ENCODE data around the gene GHR. TPM values are rescaled to one million over a fixed set of nuclear protein-coding genes. Genes with fewer than 3 reads are reported as not detected.

GHR gene
- polyA plus RNA-seq (2011; rRNA removed) (0.90 and 1.6 TPM in 2 replicates), polyA minus RNA-seq (2011; rRNA and poly(A)+ RNA removed) (1.1 and 1.3 TPM in 2 replicates)

DNA sequence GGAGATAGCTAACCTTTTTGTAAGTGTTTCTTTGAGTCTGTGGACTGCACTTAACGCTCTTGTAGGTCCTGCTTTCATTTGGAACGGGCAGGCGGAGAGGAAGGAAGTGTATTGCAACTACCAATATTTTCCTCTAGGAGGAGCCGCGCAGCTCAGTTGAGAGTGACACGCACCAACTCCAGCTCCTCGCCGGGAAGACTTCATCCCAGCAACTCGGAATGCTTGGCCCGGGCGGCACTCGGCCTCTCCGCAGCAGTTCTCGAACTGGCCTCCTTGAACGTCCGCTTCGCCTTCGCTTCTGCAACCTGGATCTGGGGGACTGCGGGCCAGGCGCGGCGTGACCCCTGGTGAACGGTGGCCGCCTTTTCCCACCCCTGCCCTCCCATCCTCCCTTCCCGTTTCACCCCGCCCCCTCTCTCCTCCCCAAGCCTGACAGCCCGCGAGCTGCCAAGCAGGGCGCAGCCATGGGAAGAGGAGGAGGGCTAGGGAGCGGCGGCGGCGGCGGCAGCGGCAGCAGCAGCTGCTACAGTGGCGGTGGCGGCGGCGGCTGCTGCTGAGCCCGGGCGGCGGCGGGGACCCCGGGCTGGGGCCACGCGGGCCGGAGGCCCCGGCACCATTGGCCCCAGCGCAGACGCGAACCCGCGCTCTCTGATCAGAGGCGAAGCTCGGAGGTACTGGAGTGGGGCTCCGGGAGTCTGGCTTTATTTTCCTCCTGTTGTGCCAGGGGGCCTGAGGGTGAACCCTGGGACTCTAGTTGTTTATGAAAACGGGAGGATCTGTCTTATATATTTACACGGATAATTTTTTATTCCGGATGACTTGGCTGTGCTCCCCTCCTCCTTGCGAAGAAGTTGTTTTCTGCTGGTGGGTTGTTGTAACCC is at the start of gene GHR:
TSS of gene GHR (plus strand) at position 155 of the 881 bp plus-strand sequence. CDS start 142,436 bp downstream, outside the sequence.
- no peaks in the 10 kb centered on the region for H3K36me3 ChIP-seq (ENCODE audit: control insufficient read depth, insufficient read depth, low read length)
- ChIA-PET POLR2A (interaction anchor here (0.7 kb wide), 1 partner anchor 94 kb away, joined by 6 read pairs; no protein-coding TSS in a partner anchor), CTCF (interaction anchor here (0.6 to 2.8 kb wide), 13 partner anchors 12 to 1024 kb away, joined by 3 to 15 read pairs (median 4); no protein-coding TSS in a partner anchor)
- H3K27me3 ChIP-seq (ENCODE audit: control insufficient read depth, insufficient read depth, low read length): peaks cover 3% of the 10 kb centered on the region
- TF ChIP-seq, protein P1, sequence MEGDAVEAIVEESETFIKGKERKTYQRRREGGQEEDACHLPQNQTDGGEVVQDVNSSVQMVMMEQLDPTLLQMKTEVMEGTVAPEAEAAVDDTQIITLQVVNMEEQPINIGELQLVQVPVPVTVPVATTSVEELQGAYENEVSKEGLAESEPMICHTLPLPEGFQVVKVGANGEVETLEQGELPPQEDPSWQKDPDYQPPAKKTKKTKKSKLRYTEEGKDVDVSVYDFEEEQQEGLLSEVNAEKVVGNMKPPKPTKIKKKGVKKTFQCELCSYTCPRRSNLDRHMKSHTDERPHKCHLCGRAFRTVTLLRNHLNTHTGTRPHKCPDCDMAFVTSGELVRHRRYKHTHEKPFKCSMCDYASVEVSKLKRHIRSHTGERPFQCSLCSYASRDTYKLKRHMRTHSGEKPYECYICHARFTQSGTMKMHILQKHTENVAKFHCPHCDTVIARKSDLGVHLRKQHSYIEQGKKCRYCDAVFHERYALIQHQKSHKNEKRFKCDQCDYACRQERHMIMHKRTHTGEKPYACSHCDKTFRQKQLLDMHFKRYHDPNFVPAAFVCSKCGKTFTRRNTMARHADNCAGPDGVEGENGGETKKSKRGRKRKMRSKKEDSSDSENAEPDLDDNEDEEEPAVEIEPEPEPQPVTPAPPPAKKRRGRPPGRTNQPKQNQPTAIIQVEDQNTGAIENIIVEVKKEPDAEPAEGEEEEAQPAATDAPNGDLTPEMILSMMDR (IDR thresholded peaks at IDR 0.05; ENCODE audit: insufficient read depth, low read depth, low read length): peak; percentile 84
- H3K4me3 ChIP-seq (ENCODE audit: low read depth, low read length): peak within 1 kb of the TSS; percentile 66
- DNase-seq (ENCODE audit: low read depth): peak; percentile 43

DNA sequence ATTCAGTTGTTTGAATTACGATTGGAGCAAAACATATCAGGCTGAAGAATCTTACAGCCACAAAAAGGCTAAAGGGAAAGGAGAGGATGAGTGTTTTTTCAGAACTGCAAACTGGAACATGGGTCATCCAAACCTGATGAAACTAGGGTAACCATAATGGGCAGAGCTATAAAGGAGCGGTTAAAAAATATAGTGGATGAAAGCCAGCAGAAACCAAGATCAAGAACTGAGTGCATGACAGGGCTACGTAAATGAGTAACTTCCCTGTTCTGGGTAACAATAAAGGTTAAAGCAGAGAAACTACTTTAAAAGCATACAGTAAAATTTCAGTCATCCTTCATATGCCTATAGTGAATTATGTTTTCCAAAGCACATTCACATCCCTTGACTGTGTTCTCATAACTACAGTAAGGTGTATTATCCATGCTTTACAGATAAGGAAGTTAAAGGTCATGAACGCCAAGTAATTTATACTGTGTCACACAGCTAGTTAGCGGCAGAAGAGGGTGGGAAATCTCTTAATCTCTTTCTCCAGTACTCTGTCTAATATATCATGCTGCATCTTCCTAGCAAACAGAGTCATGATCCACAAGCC is 48.5 kb upstream of the GHR start:
- ChIA-PET POLR2A (no interaction called here), CTCF (no interaction called here)
- Histone ChIP-seq H3K4me3 (ENCODE audit: low read depth, low read length) (no peak overlapping the region), H3K27me3 (ENCODE audit: control insufficient read depth, insufficient read depth, low read length) (no peaks in the 10 kb centered on the region), H3K36me3 (ENCODE audit: control insufficient read depth, insufficient read depth, low read length) (no peaks in the 10 kb centered on the region)
- TF ChIP-seq, protein P1 (IDR thresholded peaks at IDR 0.05; ENCODE audit: insufficient read depth, low read depth, low read length): no peak
- no peak for DNase-seq (ENCODE audit: low read depth)

DNA sequence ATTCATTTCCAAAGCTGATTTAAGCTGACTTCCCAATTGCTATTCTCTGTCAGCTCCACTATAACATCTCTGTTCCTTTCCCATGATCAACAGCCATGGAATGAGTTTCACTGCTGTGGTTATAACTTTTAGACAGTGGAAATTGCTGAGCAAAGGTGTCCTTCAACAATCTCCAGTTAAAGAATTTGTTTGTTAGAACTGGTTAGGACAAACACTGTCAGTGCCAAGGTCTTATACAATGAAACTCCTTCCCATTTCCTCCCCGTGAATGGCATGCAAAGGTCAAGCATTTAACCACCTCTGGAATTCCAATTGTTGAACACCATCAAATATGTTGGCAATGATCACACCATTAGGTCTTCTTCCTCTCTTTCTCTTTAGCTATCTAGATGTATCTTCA is 45.7 kb upstream of the GHR start:
- H3K4me3 ChIP-seq (ENCODE audit: low read depth, low read length): no peak overlapping the region
- DNase-seq (ENCODE audit: low read depth): no peak
- H3K36me3 ChIP-seq (ENCODE audit: control insufficient read depth, insufficient read depth, low read length): no peaks in the 10 kb centered on the region
- TF ChIP-seq, protein P1 (IDR thresholded peaks at IDR 0.05; ENCODE audit: insufficient read depth, low read depth, low read length): no peak
- CTCF ChIA-PET: no interaction called here
- POLR2A ChIA-PET: no interaction called here
- H3K27me3 ChIP-seq (ENCODE audit: control insufficient read depth, insufficient read depth, low read length): no peaks in the 10 kb centered on the region

DNA sequence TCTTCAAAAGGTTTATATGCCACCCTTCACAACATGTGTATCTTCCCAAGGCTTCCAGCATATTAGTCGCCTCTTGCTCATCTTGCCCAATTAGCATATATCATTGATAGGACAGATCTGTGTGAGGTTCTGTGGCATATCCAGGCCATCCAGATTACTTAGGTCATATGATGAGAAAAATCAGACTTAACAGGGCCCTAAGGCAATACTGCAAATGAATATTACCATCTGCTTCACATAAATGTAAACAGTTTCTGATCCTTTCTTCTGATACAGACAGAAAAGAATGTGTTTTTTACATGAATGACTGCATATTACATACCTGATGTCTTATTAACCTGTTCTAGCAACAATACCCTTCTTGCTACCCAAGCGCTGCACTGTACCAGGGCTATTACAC is 41.3 kb upstream of the GHR start:
- no peak for DNase-seq (ENCODE audit: low read depth)
- TF ChIP-seq, protein P1 (IDR thresholded peaks at IDR 0.05; ENCODE audit: insufficient read depth, low read depth, low read length): no peak
- POLR2A ChIA-PET: no interaction called here
- Histone ChIP-seq H3K27me3 (ENCODE audit: control insufficient read depth, insufficient read depth, low read length) (no peaks in the 10 kb centered on the region), H3K36me3 (ENCODE audit: control insufficient read depth, insufficient read depth, low read length) (no peaks in the 10 kb centered on the region), H3K4me3 (ENCODE audit: low read depth, low read length) (no peak overlapping the region)
- CTCF ChIA-PET: no interaction called here

DNA sequence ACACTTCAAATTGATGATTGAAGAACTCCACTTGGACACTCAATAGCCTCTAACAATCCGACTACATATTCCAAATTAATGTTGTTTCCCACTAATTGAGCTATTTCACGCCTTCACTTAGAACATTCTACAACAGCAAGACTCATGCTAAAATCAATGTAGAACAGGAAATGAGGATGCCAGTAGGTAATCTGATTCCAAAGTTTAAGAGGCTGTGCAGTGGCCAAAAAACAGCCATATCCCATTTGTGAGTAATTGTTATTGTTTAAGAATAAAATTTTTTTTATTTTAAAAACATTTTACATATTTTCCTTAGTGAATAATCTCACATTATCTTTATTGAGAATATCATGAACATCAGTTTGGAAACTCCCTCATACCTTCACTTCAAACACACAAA is 35.7 kb upstream of the GHR start:
- no peak overlapping the region for H3K4me3 ChIP-seq (ENCODE audit: low read depth, low read length)
- no peaks in the 10 kb centered on the region for H3K27me3 ChIP-seq (ENCODE audit: control insufficient read depth, insufficient read depth, low read length)
- no peaks in the 10 kb centered on the region for H3K36me3 ChIP-seq (ENCODE audit: control insufficient read depth, insufficient read depth, low read length)
- TF ChIP-seq, protein P1 (IDR thresholded peaks at IDR 0.05; ENCODE audit: insufficient read depth, low read depth, low read length): no peak
- CTCF ChIA-PET: no interaction called here
- DNase-seq (ENCODE audit: low read depth): no peak
- POLR2A ChIA-PET: no interaction called here

Data from BJ (cell line).